ENCODE data around the gene MROH8.

DNA sequence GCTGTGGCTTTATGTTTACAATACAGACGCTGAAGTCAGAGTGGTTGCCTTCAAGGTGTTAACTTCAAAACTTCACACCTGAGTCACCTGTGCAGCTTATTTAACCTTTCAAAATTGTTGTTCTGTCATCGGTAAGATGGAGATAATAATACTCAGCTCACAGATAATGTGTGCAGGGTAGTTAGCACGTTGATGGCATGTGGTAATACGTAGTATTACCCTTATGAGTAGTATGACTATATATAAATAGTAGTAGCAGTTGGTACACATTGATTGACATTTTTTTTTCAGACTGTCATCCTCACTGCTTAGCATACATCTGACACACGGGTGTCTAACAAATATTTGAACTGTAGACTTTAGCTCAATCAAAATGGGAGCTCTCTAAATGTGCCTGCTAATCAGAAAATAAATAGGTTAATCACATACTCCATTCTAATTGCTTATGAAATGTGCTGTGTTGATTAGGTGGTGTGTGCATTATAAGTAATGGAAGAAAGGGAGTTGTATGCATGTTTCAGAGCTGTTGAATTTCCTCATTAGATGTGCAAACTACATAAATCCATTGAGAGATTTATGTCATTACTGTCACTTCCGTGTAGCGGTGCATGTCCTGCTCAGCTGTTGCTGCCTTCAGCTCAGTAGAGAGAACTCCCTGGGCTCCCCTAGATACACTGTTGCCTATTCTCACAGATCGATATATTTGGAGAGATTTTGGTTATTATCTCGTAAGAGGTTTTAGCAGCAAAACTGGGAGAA, 11.2 kb upstream of the MROH8 start:
- TF ChIP-seq CTCF (IDR thresholded peaks at IDR 0.05) (no peak), POLR2A (IDR thresholded peaks at IDR 0.05) (no peak)
